Panc1 (cell line): Measurements from ENCODE around the gene PXT1.

ENCODE experiments used
- CTCF ChIP-seq: fragments of 450-650 bp; IDR thresholded peaks from 2 replicates; pipeline ENCODE4 v1.5.1; 2017; ENCODE audit warnings: mild to moderate bottlenecking
- POLR2AphosphoS5 ChIP-seq: IDR thresholded peaks from 2 replicates; pipeline ENCODE4 v1.6.1; 2012; ENCODE audit warnings: mild to moderate bottlenecking, low read depth, low read length, moderate library complexity
- SIN3A ChIP-seq: IDR thresholded peaks from 2 replicates; pipeline ENCODE4 v1.6.1; 2012; ENCODE audit warnings: low read depth, mild to moderate bottlenecking, low read length, moderate library complexity, borderline replicate concordance; ENCODE audit not compliant: insufficient read depth
- TCF7L2 ChIP-seq: IDR thresholded peaks from 2 replicates; pipeline ENCODE4 v1.6.1; 2011; ENCODE audit warnings: mild to moderate bottlenecking, low read depth, low read length, inconsistent platforms
- TF ChIP-seq, protein P1 (sequence below), 2 experiments: IDR thresholded peaks; 2 replicates each; pipeline ENCODE4 v1.6.1; 2011 to 2012; ENCODE audit warnings: low read depth in 2 of 2, control low read depth in 1 of 2, low read length in 1 of 2, mild to moderate bottlenecking in 1 of 2, moderate library complexity in 1 of 2; ENCODE audit not compliant: insufficient read depth in 1 of 2

DNA sequence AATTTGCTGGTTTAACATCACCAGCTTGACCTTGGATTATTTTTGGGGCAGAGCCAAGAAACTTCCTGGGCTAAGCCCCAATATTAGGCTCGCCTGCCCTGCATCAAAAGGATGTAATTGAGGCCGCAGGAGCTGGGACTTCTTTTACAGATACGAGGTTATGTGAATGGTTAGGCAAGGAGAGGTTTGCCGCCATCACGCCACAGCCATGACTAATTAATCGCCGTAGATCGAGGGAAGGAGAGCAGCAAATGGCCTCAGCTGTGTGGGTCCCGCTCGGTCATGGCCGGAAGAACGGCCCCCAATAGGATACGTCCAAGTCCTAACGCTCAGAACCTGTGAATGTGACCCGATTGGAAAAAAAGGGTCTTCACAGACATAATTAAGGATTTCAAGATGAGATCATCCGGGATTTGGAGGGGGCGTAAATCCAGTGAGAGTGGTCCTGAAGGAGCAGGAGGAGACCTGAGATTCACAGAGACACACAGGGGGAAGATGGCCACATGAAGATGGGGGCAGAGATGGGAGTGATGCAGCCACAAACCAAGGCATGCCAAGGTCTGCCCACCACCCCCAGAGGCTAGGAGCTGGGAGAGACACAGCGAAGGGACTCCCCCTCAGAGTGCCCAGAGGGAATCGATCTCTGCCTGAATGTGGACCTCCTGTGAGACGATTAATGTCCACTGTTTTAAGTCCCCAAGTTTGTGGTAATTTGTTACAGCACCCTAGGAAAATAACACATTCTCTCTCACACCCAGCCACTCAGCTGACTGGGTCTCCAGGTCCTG lies 96.0 kb downstream of the PXT1 start:
- no peak for TF ChIP-seq POLR2AphosphoS5
- TF ChIP-seq CTCF, result no peak
- TF ChIP-seq SIN3A, result no peak
- TF ChIP-seq TCF7L2, result no peak
- TF ChIP-seq, protein P1, sequence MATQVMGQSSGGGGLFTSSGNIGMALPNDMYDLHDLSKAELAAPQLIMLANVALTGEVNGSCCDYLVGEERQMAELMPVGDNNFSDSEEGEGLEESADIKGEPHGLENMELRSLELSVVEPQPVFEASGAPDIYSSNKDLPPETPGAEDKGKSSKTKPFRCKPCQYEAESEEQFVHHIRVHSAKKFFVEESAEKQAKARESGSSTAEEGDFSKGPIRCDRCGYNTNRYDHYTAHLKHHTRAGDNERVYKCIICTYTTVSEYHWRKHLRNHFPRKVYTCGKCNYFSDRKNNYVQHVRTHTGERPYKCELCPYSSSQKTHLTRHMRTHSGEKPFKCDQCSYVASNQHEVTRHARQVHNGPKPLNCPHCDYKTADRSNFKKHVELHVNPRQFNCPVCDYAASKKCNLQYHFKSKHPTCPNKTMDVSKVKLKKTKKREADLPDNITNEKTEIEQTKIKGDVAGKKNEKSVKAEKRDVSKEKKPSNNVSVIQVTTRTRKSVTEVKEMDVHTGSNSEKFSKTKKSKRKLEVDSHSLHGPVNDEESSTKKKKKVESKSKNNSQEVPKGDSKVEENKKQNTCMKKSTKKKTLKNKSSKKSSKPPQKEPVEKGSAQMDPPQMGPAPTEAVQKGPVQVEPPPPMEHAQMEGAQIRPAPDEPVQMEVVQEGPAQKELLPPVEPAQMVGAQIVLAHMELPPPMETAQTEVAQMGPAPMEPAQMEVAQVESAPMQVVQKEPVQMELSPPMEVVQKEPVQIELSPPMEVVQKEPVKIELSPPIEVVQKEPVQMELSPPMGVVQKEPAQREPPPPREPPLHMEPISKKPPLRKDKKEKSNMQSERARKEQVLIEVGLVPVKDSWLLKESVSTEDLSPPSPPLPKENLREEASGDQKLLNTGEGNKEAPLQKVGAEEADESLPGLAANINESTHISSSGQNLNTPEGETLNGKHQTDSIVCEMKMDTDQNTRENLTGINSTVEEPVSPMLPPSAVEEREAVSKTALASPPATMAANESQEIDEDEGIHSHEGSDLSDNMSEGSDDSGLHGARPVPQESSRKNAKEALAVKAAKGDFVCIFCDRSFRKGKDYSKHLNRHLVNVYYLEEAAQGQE (IDR thresholded peaks at IDR 0.05; ENCODE audit: insufficient read depth in 1 of 2, low read depth in 2 of 2, low read length in 1 of 2), result no peak
